Mucosa of descending colon (tissue), 3 donors: ENCODE measurements around the gene RAB6B. TPM values are rescaled to one million over a fixed set of nuclear protein-coding genes. Genes with fewer than 3 reads are reported as not detected.

Experiments used
- ATAC-seq: fragments of 200-7000 bp; cut with Tn5 transposase; one replicate; pipeline ENCODE4 v1.9.1; 2020; ENCODE audit warnings: mild to moderate bottlenecking, moderate library complexity
- DNase-seq, 3 donors: peaks; one replicate each; pipeline ENCODE4 v3.0.0-alpha.2; 2020
- H3K36me3 ChIP-seq: fragments of 200-600 bp; one replicate; pipeline ENCODE4 v1.8.0; 2021; ENCODE audit warnings: low read depth, mild to moderate bottlenecking
- H3K4me1 ChIP-seq: fragments of 200-600 bp; one replicate; pipeline ENCODE4 v1.8.0; 2021; ENCODE audit warnings: low read depth, mild to moderate bottlenecking
- H3K4me3 ChIP-seq: fragments of 200-600 bp; one replicate; pipeline ENCODE4 v1.8.0; 2021; ENCODE audit warnings: mild to moderate bottlenecking
- H3K9me3 ChIP-seq: fragments of 200-600 bp; one replicate; pipeline ENCODE4 v1.8.0; 2021; ENCODE audit warnings: mild to moderate bottlenecking
- CTCF ChIP-seq: fragments of 200-600 bp; IDR thresholded peaks from one replicate; pipeline ENCODE4 v1.8.0; 2022; ENCODE audit warnings: antibody characterized with exemption, mild to moderate bottlenecking
- intact Hi-C, 2 donors: fragments of 100-400 bp; cut with DNase I in 1 of 2; cut with micrococcal nuclease in 1 of 2; formaldehyde crosslinking; loops; one replicate each; pipeline versions ENCODE4 v1.11.0 to v1.11.1; 2022; cut with DNase I, micrococcal nuclease
- total RNA-seq, 3 donors: library from RNA; stranded (reverse); fragmentation: NEBNext Ultra II Directional in 2 of 3; extraction: Animal tissue kit (Norgen Biotek cat#: 25700) in 2 of 3; gene quantifications; one replicate each; pipeline versions ENCODE4 v1.2.1 to v1.2.4, GENCODE V29; 2021 to 2023
- donor health status: DM: no; HTN: no; CAD: no; lungs with moderate emphysema.
- donor health status: DM: no; HTN: no; CAD: no.
- donor health status: DM: no; HTN: yes; CAD: no.

The RAB6B gene
- total RNA-seq, 3 donors from 2014 or later, result 4.1 to 11.6 (median 4.8) TPM

GRCh38 chr3:133865136-133865855, 30.4 kb downstream of the RAB6B start:
- H3K9me3 ChIP-seq, result no peaks in the 10 kb centered on the region
- TF ChIP-seq CTCF, result no peak
- no peak overlapping the region for H3K4me3 ChIP-seq
- ATAC-seq (no peak), DNase-seq (no peak)
- no peaks in the 10 kb centered on the region for H3K36me3 ChIP-seq
- intact Hi-C loops, result no loop called here
- H3K4me1 ChIP-seq, result no peaks in the 10 kb centered on the region

GRCh38 chr3:133864616-133865015, 31.1 kb downstream of the RAB6B start:
- no peaks in the 10 kb centered on the region for H3K9me3 ChIP-seq
- no peak for TF ChIP-seq CTCF
- ATAC-seq (no peak), DNase-seq (no peak)
- H3K4me1 ChIP-seq, result no peaks in the 10 kb centered on the region
- H3K4me3 ChIP-seq, result no peak overlapping the region
- H3K36me3 ChIP-seq, result no peaks in the 10 kb centered on the region
- intact Hi-C loops, result no loop called here

- intact Hi-C loops, result no loop called here
- Histone ChIP-seq H3K36me3 (no peaks in the 10 kb centered on the region), H3K9me3 (no peaks in the 10 kb centered on the region), H3K4me1 (no peaks in the 10 kb centered on the region), H3K4me3 (no peak overlapping the region)
- TF ChIP-seq CTCF, result no peak
- ATAC-seq (no peak), DNase-seq (no peak)
Observed at GRCh38 chr3:133863911-133864310, 31.8 kb downstream of the RAB6B start.

- no peak for DNase-seq
- Histone ChIP-seq H3K9me3 (no peaks in the 10 kb centered on the region), H3K4me3 (no peak overlapping the region), H3K36me3 (no peaks in the 10 kb centered on the region), H3K4me1 (no peaks in the 10 kb centered on the region)
- intact Hi-C loops, result no loop called here
- no peak for TF ChIP-seq CTCF
- no peak for ATAC-seq
Observed at GRCh38 chr3:133862161-133862560, 33.5 kb downstream of the RAB6B start.

- intact Hi-C loops, result no loop called here
- DNase-seq, result no peak
- H3K36me3 ChIP-seq, result no peaks in the 10 kb centered on the region
- no peak for TF ChIP-seq CTCF
- no peak overlapping the region for H3K4me3 ChIP-seq
- ATAC-seq, result no peak
- H3K4me1 ChIP-seq, result no peaks in the 10 kb centered on the region
- no peaks in the 10 kb centered on the region for H3K9me3 ChIP-seq
Observed at GRCh38 chr3:133860519-133860918, 35.2 kb downstream of the RAB6B start.
